Measurements from ENCODE around the gene ZC3H18.

DNA sequence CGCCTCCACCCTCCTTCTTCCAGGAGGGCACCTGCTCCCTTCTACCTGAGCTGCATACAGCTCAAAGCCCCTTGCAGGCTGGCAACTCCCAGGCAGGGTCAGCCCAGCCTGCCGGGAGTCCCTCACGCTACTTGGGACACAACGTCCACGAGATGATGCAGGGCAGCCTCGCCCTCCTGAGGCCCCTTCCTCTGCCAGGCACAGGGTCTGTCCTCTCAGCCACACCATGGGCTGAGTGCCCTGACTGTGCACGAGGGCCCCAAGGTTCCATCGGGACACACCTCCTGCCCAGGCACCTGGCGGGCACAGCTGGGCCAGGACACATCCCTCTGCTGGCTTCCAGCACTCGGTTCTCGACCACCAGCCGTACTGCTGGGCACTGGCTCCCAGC lies 30.9 kb upstream of the ZC3H18 start:
- no peak for TF ChIP-seq ARNTL (CRISPR knock-in tag; IDR thresholded peaks at IDR 0.05; ENCODE audit: borderline replicate concordance, low read depth)
- TF ChIP-seq ZFP30 (CRISPR knock-in tag; IDR thresholded peaks at IDR 0.05), result no peak
- no peak for TF ChIP-seq OSR1 (CRISPR knock-in tag; IDR thresholded peaks at IDR 0.05)
- TF ChIP-seq, protein P1, sequence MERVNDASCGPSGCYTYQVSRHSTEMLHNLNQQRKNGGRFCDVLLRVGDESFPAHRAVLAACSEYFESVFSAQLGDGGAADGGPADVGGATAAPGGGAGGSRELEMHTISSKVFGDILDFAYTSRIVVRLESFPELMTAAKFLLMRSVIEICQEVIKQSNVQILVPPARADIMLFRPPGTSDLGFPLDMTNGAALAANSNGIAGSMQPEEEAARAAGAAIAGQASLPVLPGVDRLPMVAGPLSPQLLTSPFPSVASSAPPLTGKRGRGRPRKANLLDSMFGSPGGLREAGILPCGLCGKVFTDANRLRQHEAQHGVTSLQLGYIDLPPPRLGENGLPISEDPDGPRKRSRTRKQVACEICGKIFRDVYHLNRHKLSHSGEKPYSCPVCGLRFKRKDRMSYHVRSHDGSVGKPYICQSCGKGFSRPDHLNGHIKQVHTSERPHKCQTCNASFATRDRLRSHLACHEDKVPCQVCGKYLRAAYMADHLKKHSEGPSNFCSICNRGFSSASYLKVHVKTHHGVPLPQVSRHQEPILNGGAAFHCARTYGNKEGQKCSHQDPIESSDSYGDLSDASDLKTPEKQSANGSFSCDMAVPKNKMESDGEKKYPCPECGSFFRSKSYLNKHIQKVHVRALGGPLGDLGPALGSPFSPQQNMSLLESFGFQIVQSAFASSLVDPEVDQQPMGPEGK (CRISPR knock-in tag; IDR thresholded peaks at IDR 0.05; ENCODE audit: borderline replicate concordance), result no peak
- no peak for TF ChIP-seq TOX (CRISPR knock-in tag; IDR thresholded peaks at IDR 0.05; ENCODE audit: borderline replicate concordance)
- no peak for TF ChIP-seq ISL1 (CRISPR knock-in tag; IDR thresholded peaks at IDR 0.05)
- TF ChIP-seq ZNF70 (CRISPR knock-in tag; IDR thresholded peaks at IDR 0.05), result no peak
- TF ChIP-seq, protein P2, sequence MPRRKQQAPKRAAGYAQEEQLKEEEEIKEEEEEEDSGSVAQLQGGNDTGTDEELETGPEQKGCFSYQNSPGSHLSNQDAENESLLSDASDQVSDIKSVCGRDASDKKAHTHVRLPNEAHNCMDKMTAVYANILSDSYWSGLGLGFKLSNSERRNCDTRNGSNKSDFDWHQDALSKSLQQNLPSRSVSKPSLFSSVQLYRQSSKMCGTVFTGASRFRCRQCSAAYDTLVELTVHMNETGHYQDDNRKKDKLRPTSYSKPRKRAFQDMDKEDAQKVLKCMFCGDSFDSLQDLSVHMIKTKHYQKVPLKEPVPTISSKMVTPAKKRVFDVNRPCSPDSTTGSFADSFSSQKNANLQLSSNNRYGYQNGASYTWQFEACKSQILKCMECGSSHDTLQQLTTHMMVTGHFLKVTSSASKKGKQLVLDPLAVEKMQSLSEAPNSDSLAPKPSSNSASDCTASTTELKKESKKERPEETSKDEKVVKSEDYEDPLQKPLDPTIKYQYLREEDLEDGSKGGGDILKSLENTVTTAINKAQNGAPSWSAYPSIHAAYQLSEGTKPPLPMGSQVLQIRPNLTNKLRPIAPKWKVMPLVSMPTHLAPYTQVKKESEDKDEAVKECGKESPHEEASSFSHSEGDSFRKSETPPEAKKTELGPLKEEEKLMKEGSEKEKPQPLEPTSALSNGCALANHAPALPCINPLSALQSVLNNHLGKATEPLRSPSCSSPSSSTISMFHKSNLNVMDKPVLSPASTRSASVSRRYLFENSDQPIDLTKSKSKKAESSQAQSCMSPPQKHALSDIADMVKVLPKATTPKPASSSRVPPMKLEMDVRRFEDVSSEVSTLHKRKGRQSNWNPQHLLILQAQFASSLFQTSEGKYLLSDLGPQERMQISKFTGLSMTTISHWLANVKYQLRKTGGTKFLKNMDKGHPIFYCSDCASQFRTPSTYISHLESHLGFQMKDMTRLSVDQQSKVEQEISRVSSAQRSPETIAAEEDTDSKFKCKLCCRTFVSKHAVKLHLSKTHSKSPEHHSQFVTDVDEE (CRISPR knock-in tag; IDR thresholded peaks at IDR 0.05), result no peak

All from SK-N-SH treated with all-trans-retinoic acid at 6 μM for 48 hours (cell line).